ENCODE results near the gene CLCF1. TPM values are rescaled to one million over a fixed set of nuclear protein-coding genes. Genes with fewer than 3 reads are reported as not detected.

Gene CLCF1
- total and polyA plus RNA-seq, 7 donors: 0.92 to 49.8 (median 4.3) TPM

DNA sequence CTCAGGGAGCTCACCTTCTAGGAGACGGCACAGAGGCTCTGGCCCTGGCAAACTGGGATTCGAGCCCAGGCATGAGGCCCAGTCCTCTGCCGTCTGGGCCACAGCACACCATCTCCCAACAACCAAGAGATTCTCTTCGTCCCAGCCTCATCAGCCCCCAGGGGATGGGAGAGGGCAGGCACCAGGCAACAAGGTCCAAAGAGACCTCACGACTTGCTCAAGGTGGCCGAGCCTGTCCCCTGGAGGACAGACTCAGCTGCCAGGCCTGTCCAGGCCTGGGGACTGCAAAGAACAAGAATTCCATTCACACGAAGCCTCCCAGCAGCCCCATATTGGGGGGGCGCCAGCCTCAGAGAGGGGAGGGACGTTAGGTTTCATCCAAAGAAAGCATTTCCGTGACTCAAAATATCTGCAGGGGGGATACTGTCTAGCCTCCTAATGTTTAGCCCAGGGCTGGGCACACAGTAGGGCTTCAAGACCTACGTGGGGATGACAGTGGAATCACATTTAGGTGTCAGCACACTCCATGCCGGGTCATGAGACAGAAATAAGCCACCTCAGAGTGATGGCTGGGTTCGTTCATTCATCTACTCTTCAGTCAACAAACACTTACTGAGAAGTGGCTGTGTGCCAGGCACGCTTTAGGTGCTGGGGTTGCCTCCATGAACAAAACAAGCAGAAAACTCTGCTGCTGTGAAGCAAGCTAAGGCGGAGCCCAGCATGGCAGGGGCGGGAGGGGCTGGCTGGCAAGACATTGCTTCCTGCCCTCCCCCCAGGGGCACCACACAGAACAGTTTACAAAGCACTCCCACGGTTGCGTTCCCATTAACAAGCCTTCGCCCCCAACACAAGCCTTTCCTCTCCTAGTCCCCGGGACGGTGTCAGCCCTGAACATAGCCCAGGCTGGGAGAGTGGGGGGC, 43.3 kb upstream of the CLCF1 start:
- no peak for TF ChIP-seq EP300 (IDR thresholded peaks at IDR 0.05)
- TF ChIP-seq, protein P1, sequence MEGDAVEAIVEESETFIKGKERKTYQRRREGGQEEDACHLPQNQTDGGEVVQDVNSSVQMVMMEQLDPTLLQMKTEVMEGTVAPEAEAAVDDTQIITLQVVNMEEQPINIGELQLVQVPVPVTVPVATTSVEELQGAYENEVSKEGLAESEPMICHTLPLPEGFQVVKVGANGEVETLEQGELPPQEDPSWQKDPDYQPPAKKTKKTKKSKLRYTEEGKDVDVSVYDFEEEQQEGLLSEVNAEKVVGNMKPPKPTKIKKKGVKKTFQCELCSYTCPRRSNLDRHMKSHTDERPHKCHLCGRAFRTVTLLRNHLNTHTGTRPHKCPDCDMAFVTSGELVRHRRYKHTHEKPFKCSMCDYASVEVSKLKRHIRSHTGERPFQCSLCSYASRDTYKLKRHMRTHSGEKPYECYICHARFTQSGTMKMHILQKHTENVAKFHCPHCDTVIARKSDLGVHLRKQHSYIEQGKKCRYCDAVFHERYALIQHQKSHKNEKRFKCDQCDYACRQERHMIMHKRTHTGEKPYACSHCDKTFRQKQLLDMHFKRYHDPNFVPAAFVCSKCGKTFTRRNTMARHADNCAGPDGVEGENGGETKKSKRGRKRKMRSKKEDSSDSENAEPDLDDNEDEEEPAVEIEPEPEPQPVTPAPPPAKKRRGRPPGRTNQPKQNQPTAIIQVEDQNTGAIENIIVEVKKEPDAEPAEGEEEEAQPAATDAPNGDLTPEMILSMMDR (IDR thresholded peaks at IDR 0.05): no peak
- TF ChIP-seq POLR2A (IDR thresholded peaks at IDR 0.05): no peak
- TF ChIP-seq POLR2AphosphoS5 (IDR thresholded peaks at IDR 0.05): no peak
- no peak for DNase-seq
- no peaks in the 10 kb centered on the region for H3K9me3 ChIP-seq
- 50 to 57% methylated on average over 21 of the region's 21 CpGs for WGBS, 2 donors
- peak overlapping the region in 1 of 4 donors; percentile 51 for H3K27ac ChIP-seq
- H3K4me3 ChIP-seq: no peak overlapping the region
- H3K4me1 ChIP-seq: peaks cover 0 to 49% (median 35%) of the 10 kb centered on the region in 4 donors
- intact Hi-C loops (cut with DNase I): no loop called here
- H3K36me3 ChIP-seq: no peaks in the 10 kb centered on the region
- H3K27me3 ChIP-seq: peaks cover 11 to 36% (median 11%) of the 10 kb centered on the region in 3 donors

DNA sequence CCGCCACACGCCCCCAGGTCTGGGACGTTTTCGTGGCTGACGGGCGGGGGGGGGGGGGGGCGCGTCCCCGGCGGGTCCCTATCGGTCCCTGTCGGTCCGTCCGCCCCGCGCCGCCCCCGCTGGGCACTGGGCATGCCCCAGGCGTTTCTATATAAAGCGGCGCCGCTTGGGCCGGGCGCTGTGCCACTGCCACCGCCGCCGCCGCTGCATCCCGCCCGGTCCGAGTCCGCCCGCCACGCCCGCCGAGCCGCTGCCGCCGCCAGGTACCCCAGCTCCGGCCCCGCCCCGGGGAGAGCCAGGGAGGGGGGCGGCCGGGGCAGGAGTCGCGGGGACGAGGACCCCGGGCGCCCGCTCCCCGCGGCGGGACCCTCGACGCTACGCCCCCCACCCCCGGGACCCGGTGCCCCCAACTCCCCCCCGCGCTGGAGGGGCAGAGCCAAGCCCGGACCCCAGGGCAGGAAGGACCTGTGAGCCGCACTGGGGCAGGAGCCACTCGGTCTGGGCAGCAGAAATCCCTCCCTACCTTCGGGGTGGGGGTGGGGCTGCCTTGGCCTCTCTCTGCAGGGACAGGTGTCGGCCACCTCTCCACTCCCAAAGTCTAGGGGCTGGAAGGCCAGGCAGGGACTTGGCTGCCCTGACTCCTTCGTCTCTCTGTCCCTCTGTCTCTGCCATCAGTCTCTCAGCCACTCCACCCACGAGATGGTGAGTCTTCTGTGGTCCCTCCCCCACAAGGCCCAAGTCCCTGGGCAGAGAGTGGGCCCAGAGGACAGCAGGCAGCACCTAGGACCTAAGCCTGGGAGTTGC, 42.3 kb upstream of the CLCF1 start, which contains the start of gene CARNS1:
Gene CARNS1, plus strand, starts transcription at position 178 of the 804 bp plus-strand sequence. Its CDS starts 522 bp downstream, at position 700.
- WGBS, 2 donors: 4 to 8% methylated on average over 67 of the region's 67 CpGs
- no peak for DNase-seq
- Histone ChIP-seq H3K36me3 (no peaks in the 10 kb centered on the region), H3K9me3 (no peaks in the 10 kb centered on the region), H3K4me1 (peaks cover 0 to 43% (median 32%) of the 10 kb centered on the region in 4 donors), H3K4me3 (peak within 1 kb of the TSS; percentile 9 to 41 (median 38)), H3K27me3 (peaks cover 17 to 45% (median 20%) of the 10 kb centered on the region in 3 donors), H3K27ac (peak within 1 kb of the TSS in 3 of 4 donors; percentile 15 to 51 (median 23))
- intact Hi-C loops (cut with DNase I): no loop called here
- no peak for TF ChIP-seq EP300 (IDR thresholded peaks at IDR 0.05)
- TF ChIP-seq POLR2A (IDR thresholded peaks at IDR 0.05): no peak
- TF ChIP-seq POLR2AphosphoS5 (IDR thresholded peaks at IDR 0.05): no peak
- TF ChIP-seq, protein P1 (IDR thresholded peaks at IDR 0.05): no peak

DNA sequence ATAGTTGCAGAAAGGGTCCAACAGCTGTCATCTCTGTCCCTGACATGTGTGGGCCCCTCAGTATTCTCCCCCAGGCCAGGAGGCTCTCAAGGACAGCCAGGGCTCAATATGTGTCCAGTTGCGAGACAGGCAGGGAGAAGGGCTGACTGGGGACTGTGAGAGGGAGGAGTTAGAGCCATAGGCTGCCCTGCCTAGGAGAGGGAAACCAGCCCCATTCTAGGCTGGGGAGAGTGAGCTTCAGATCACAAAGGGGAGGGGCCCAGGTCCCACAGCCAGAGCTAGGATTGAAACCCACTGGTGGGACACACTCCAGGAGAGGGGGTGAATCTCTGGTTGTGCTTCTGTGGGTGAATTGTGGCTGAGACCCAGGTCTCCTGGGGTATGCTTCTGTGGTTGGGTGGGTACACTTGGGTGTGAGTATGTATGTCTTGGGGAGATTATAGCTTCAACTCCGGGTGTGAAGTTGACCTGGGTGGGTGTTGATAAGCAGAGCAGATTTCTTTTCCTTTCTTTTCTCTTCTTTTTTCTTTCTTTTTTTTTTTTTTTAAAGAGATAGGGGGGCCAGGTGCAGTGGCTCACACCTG, 40.0 kb upstream of the CLCF1 start:
- H3K36me3 ChIP-seq: no peaks in the 10 kb centered on the region
- DNase-seq: no peak
- TF ChIP-seq EP300 (IDR thresholded peaks at IDR 0.05) (no peak), POLR2A (IDR thresholded peaks at IDR 0.05) (no peak), POLR2AphosphoS5 (IDR thresholded peaks at IDR 0.05) (no peak)
- TF ChIP-seq, protein P1 (IDR thresholded peaks at IDR 0.05): no peak
- H3K27me3 ChIP-seq: peaks cover 37 to 69% (median 42%) of the 10 kb centered on the region in 3 donors
- H3K4me3 ChIP-seq: no peak overlapping the region
- no peaks in the 10 kb centered on the region for H3K9me3 ChIP-seq
- no peak overlapping the region for H3K27ac ChIP-seq
- intact Hi-C loops (cut with DNase I): no loop called here
- 53 to 60% methylated on average over 2 of the region's 2 CpGs for WGBS, 2 donors
- peaks cover 0 to 24% (median 18%) of the 10 kb centered on the region in 4 donors for H3K4me1 ChIP-seq

DNA sequence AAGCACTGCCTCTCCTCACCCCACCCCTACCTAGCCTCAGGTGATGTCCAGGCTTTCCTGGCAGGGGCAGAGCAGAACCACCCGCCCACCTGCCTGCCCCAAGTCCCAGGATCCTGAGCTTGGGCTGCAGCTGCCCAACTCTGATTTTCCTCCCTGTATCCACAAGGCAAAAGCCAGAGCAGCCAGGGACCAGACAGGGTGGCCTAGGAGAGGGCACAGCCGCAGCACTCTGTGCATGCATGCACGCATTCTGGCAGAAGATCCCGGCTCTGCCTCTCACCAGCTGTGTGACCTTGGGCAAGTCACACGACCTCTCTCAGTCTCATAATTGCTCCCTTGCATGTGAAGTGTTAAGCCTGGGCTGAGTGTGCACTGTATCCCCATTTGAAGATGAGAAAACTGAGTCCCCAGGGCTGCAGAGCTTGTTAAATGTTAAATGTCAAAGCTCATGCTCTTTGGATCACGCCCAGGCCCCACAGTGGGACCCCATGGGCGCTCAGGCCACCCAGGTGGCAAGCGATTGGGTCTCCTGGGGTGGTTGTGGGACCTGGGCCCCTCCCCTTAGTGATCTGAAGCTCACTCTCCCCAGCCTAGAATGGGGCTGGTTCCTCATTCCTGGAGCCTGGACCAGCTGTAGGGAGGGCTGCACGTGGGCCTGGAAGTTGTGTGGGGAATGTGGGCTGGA, 39.2 kb upstream of the CLCF1 start:
- peaks cover 0 to 24% (median 18%) of the 10 kb centered on the region in 4 donors for H3K4me1 ChIP-seq
- TF ChIP-seq POLR2A (IDR thresholded peaks at IDR 0.05) (no peak), POLR2AphosphoS5 (IDR thresholded peaks at IDR 0.05) (no peak), EP300 (IDR thresholded peaks at IDR 0.05) (no peak)
- TF ChIP-seq, protein P1 (IDR thresholded peaks at IDR 0.05): no peak
- no peak overlapping the region for H3K4me3 ChIP-seq
- no peaks in the 10 kb centered on the region for H3K36me3 ChIP-seq
- H3K27me3 ChIP-seq: peaks cover 37 to 76% (median 46%) of the 10 kb centered on the region in 3 donors
- no peak overlapping the region for H3K27ac ChIP-seq
- WGBS, 2 donors: 59 to 67% methylated on average over 9 of the region's 9 CpGs
- DNase-seq: no peak
- intact Hi-C loops (cut with DNase I): no loop called here
- H3K9me3 ChIP-seq: no peaks in the 10 kb centered on the region
